ENCODE data around the gene NOVA2.

- no peak for TF ChIP-seq EGR1 (IDR thresholded peaks at IDR 0.05)
- TF ChIP-seq, protein P1, sequence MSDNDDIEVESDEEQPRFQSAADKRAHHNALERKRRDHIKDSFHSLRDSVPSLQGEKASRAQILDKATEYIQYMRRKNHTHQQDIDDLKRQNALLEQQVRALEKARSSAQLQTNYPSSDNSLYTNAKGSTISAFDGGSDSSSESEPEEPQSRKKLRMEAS (IDR thresholded peaks at IDR 0.05), result no peak
- no peak for TF ChIP-seq EP300 (IDR thresholded peaks at IDR 0.05; ENCODE audit: borderline replicate concordance)
- TF ChIP-seq RAD21 (IDR thresholded peaks at IDR 0.05; ENCODE audit: low read depth), result no peak
- no peak for TF ChIP-seq YY1 (IDR thresholded peaks at IDR 0.05; ENCODE audit: low read depth)
- TF ChIP-seq TEAD4 (IDR thresholded peaks at IDR 0.05), result no peak
These were observed 64.7 kb downstream of the NOVA2 start for GRCh38 chr19:45908956-45909355.

All from Ishikawa (cell line).